Body of pancreas (tissue), 4 donors: Measurements from ENCODE around the gene ASCL3. TPM values are rescaled to one million over a fixed set of nuclear protein-coding genes. Genes with fewer than 3 reads are reported as not detected.
"Not testable (repeated sequence)": the region's sequence is repeated elsewhere in the genome, so short reads cannot be mapped to it uniquely, and the experiment has no call there.

Experiments used
- ATAC-seq: fragments of 150-250 bp; one replicate; pipeline ENCODE4 v1.9.1; 2016
- DNase-seq, 4 donors: peaks; one replicate each; pipeline ENCODE4 v3.0.0-alpha.2; 2019
- H3K27ac ChIP-seq, 4 donors: fragments of 200-600 bp; sonication (generic); 1 replicate in 3 of 4; 2 replicates in 1 of 4; pipeline versions ENCODE4 v1.5.1 to v1.6.1; 2016 to 2019; ENCODE audit warnings: mild to moderate bottlenecking in 1 of 4, mixed read lengths in 1 of 4, moderate library complexity in 1 of 4
- H3K27me3 ChIP-seq, 2 donors: fragments of 200-600 bp; sonication (generic); one replicate each; pipeline ENCODE4 v1.6.0; 2016; ENCODE audit warnings: mild to moderate bottlenecking in 1 of 2
- H3K36me3 ChIP-seq, 2 donors: fragments of 200-600 bp; sonication (generic); replicated peaks in 1 of 2; 2 replicates each; pipeline ENCODE4 v1.5.1; 2016; ENCODE audit warnings: low read depth in 2 of 2; ENCODE audit not compliant: insufficient read depth in 1 of 2
- H3K4me1 ChIP-seq: fragments of 200-600 bp; sonication (generic); one replicate; pipeline ENCODE4 v1.6.0; 2016
- H3K4me3 ChIP-seq, 2 donors: fragments of 200-600 bp; sonication (generic); 1 replicate in 1 of 2; 2 replicates in 1 of 2; pipeline ENCODE4 v1.5.1; 2016 to 2019
- H3K9me3 ChIP-seq, 3 donors: fragments of 200-600 bp; sonication (generic); 1 replicate in 2 of 3; 2 replicates in 1 of 3; pipeline ENCODE4 v1.5.1; 2016
- CTCF ChIP-seq, 7 experiments: fragments of 450-650 bp in 4 of 7; fragments of 200-600 bp in 3 of 7; sonication (generic) in 3 of 7; IDR thresholded peaks; one replicate each; pipeline ENCODE4 v1.5.1; 2016 to 2019; ENCODE audit warnings: antibody characterized with exemption in 7 of 7
- POLR2A ChIP-seq, 3 donors: fragments of 450-650 bp; IDR thresholded peaks; one replicate each; pipeline ENCODE4 v1.6.1; 2016; ENCODE audit warnings: antibody characterized with exemption in 3 of 3, mild to moderate bottlenecking in 2 of 3
- WGBS, 2 donors: methylation state at CpG; one replicate each; pipeline ENCODE4 v1.1.5; 2017; 5-methylcytosine and 5-hydroxymethylcytosine counted together
- intact Hi-C: fragments of 100-400 bp; cut with DNase I; formaldehyde crosslinking; loops from one replicate; pipeline ENCODE4 v1.15.1; 2023
- total RNA-seq, 2 donors: library from RNA; depleted of rRNA; stranded (reverse); fragments of >200 nt; gene quantifications; one replicate each; pipeline ENCODE4 v1.1.0, GENCODE V29; 2016

ASCL3 gene
- total RNA-seq, 2 donors from 2014 or later = not detected

GRCh38 chr11:8937659-8938058 is 5.2 kb downstream of the ASCL3 start:
- intact Hi-C loops = no loop called here
- H3K9me3 ChIP-seq = no peaks in the 10 kb centered on the region
- TF ChIP-seq POLR2A (IDR thresholded peaks at IDR 0.05) (no peak), CTCF (IDR thresholded peaks at IDR 0.05) (no peak)

GRCh38 chr11:8937159-8937558 is 5.7 kb downstream of the ASCL3 start:
- no peaks in the 10 kb centered on the region for H3K4me1 ChIP-seq
- no peaks in the 10 kb centered on the region for H3K9me3 ChIP-seq
- H3K27ac ChIP-seq = no peak overlapping the region
- no peaks in the 10 kb centered on the region for H3K36me3 ChIP-seq
- H3K27me3 ChIP-seq = no peaks in the 10 kb centered on the region
- intact Hi-C loops = no loop called here
- no peak for DNase-seq
- no peak overlapping the region for H3K4me3 ChIP-seq
- TF ChIP-seq CTCF (IDR thresholded peaks at IDR 0.05) = no peak
- no peak for TF ChIP-seq POLR2A (IDR thresholded peaks at IDR 0.05)
- 83 to 92% methylated on average over 10 of the region's 10 CpGs for WGBS, 2 donors
- no peak for ATAC-seq

More at GRCh38 chr11:8937659-8938058, 5.2 kb downstream of the ASCL3 start:
- H3K4me3 ChIP-seq = no peak overlapping the region
- no peak overlapping the region for H3K27ac ChIP-seq
- WGBS, 2 donors = 80 to 82% methylated on average over 13 to 14 of the region's 14 CpGs
- H3K27me3 ChIP-seq = no peaks in the 10 kb centered on the region
- no peaks in the 10 kb centered on the region for H3K4me1 ChIP-seq
- no peaks in the 10 kb centered on the region for H3K36me3 ChIP-seq
- ATAC-seq (no peak), DNase-seq (no peak)

GRCh38 chr11:8935789-8936188 is 7.0 kb downstream of the ASCL3 start:
- H3K27me3 ChIP-seq, H3K27ac ChIP-seq, H3K9me3 ChIP-seq, H3K4me3 ChIP-seq, H3K4me1 ChIP-seq, ATAC-seq, intact Hi-C loops, DNase-seq, H3K36me3 ChIP-seq: not testable (repeated sequence)
- 75 to 77% methylated on average over 2 of the region's 2 CpGs for WGBS, 2 donors

GRCh38 chr11:8934742-8935488 is 7.9 kb downstream of the ASCL3 start:
- intact Hi-C loops = no loop called here
- ATAC-seq = no peak
- Histone ChIP-seq H3K4me1 (no peaks in the 10 kb centered on the region), H3K27me3 (no peaks in the 10 kb centered on the region), H3K27ac (no peak overlapping the region), H3K4me3 (no peak overlapping the region), H3K9me3 (no peaks in the 10 kb centered on the region), H3K36me3 (no peaks in the 10 kb centered on the region)
- WGBS, 2 donors = 59 to 60% methylated on average over 14 of the region's 14 CpGs
- no peak for TF ChIP-seq CTCF (IDR thresholded peaks at IDR 0.05)
- TF ChIP-seq POLR2A (IDR thresholded peaks at IDR 0.05) = no peak
- no peak for DNase-seq

- no peaks in the 10 kb centered on the region for H3K4me1 ChIP-seq
- TF ChIP-seq CTCF (IDR thresholded peaks at IDR 0.05) (no peak), POLR2A (IDR thresholded peaks at IDR 0.05) (no peak)
- no peaks in the 10 kb centered on the region for H3K27me3 ChIP-seq
- no peaks in the 10 kb centered on the region for H3K9me3 ChIP-seq
- DNase-seq = no peak
- H3K27ac ChIP-seq = no peak overlapping the region
- no peaks in the 10 kb centered on the region for H3K36me3 ChIP-seq
- intact Hi-C loops = no loop called here
- no peak for ATAC-seq
- 82 to 100% methylated on average over 3 to 6 of the region's 6 CpGs for WGBS, 2 donors
- H3K4me3 ChIP-seq = no peak overlapping the region
Observed at GRCh38 chr11:8933931-8934330, 8.9 kb downstream of the ASCL3 start.
